ENCODE data around the gene D2HGDH.
"Not testable (repeated sequence)": the region's sequence is repeated elsewhere in the genome, so short reads cannot be mapped to it uniquely, and the experiment has no call there.

Gene D2HGDH

DNA sequence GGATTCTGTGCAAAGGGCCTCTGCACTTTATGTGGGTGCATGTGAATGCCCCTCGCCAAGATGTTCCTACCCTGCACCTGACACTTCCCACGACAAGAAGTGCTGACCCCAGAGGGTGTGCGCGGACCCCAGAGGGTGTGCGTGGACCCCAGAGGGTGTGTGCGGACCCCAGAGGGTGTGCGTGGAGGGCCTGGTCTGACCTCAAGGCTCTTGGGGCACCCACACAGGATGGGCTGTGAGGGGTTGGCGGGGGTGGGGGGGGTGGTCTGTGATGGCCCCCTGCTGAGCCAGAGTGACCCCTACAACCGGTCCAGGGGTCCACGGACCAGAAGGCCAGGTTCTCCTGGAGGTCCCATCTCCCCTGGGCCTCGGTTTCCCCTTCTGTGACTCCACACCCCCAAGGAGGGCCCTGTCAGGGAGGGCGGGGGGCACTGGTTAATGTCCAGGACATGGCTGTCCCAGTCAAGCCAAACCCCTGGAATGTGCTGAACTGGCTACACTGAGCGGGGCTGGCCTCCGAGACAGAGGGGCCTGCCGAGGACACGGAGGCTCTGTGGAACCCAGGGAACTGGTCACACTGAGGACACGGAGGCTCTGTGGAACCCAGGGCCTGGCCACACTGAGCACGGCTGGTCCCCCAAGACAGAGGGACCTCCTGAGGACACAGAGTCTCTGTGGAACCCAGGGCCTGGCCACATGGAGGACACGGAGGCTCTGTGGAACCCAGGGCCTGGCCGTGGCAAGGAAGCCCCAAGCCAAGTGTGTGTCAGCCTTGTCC lies 77.7 kb downstream of the D2HGDH start:
- Mint-ChIP-seq H3K36me3 (no peaks in the 10 kb centered on the region), H3K27me3 (peaks cover 2% of the 10 kb centered on the region), H3K27ac (no peak overlapping the region), H3K4me1 (no peaks in the 10 kb centered on the region), H3K4me3 (no peak overlapping the region), H3K9me3 (no peaks in the 10 kb centered on the region)

GRCh38 chr2:241812730-241813643 lies 78.6 kb downstream of the D2HGDH start:
- H3K4me3 Mint-ChIP-seq, result no peak overlapping the region
- H3K9me3 Mint-ChIP-seq, result no peaks in the 10 kb centered on the region
- H3K27ac Mint-ChIP-seq, result no peak overlapping the region
- peaks cover 2% of the 10 kb centered on the region for H3K27me3 Mint-ChIP-seq
- H3K36me3 Mint-ChIP-seq, result no peaks in the 10 kb centered on the region
- H3K4me1 Mint-ChIP-seq, result peaks cover 7% of the 10 kb centered on the region

DNA sequence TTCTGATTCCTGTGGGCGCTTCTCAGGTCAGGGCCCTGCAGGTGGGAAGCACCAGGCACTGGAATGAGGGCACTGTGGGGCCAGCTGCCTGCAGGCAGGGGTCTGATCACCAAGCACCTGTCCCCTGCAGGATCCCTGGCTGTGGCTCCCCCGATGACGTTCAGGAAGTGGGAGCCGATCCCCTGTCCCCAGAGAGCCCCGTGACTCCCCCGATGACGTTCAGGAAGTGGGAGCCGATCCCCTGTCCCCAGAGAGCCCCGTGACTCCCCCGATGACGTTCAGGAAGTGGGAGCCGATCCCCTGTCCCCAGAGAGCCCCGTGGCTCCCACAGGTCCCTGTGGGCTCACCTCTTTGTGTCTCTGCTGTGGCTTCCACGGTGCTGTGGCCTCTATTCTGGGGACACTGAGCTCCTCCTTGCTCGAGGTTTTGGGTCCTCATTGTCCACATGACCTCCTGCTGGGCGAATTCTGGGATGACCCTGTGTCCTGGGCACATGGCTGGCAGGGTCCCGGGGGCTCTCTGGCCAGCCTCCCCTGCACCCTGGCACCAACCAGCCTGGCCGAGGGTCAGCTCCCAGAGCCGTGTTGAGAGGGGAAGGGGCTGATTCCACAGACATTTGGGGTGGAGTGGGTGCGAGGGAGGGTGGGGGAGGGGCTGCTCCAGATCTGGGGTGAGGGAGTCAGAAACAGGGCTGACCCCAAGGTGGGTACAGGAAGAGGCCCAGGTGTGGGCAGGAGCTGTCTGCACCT lies 79.4 kb downstream of the D2HGDH start:
- Mint-ChIP-seq H3K4me1 (peaks cover 7% of the 10 kb centered on the region), H3K27ac (no peak overlapping the region), H3K36me3 (no peaks in the 10 kb centered on the region), H3K9me3 (no peaks in the 10 kb centered on the region), H3K4me3 (no peak overlapping the region), H3K27me3 (no peaks in the 10 kb centered on the region)

DNA sequence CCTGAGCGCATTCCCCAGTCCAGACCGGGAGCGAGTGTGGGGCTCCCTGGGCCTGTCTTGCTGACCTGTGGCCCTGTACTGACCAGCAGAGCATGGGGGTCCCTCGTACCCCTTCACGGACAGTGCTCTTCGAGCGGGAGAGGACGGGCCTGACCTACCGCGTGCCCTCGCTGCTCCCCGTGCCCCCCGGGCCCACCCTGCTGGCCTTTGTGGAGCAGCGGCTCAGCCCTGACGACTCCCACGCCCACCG lies 79.9 kb downstream of the D2HGDH start:
- no peaks in the 10 kb centered on the region for H3K27me3 Mint-ChIP-seq
- peaks cover 7% of the 10 kb centered on the region for H3K4me1 Mint-ChIP-seq
- no peaks in the 10 kb centered on the region for H3K9me3 Mint-ChIP-seq
- no peak overlapping the region for H3K4me3 Mint-ChIP-seq
- H3K36me3 Mint-ChIP-seq, result no peaks in the 10 kb centered on the region
- H3K27ac Mint-ChIP-seq, result no peak overlapping the region

GRCh38 chr2:241814643-241815476 lies 80.4 kb downstream of the D2HGDH start:
- no peak overlapping the region for H3K4me3 Mint-ChIP-seq
- H3K27ac Mint-ChIP-seq, result no peak overlapping the region
- H3K9me3 Mint-ChIP-seq, result no peaks in the 10 kb centered on the region
- no peaks in the 10 kb centered on the region for H3K36me3 Mint-ChIP-seq
- no peaks in the 10 kb centered on the region for H3K27me3 Mint-ChIP-seq
- peaks cover 7% of the 10 kb centered on the region for H3K4me1 Mint-ChIP-seq

DNA sequence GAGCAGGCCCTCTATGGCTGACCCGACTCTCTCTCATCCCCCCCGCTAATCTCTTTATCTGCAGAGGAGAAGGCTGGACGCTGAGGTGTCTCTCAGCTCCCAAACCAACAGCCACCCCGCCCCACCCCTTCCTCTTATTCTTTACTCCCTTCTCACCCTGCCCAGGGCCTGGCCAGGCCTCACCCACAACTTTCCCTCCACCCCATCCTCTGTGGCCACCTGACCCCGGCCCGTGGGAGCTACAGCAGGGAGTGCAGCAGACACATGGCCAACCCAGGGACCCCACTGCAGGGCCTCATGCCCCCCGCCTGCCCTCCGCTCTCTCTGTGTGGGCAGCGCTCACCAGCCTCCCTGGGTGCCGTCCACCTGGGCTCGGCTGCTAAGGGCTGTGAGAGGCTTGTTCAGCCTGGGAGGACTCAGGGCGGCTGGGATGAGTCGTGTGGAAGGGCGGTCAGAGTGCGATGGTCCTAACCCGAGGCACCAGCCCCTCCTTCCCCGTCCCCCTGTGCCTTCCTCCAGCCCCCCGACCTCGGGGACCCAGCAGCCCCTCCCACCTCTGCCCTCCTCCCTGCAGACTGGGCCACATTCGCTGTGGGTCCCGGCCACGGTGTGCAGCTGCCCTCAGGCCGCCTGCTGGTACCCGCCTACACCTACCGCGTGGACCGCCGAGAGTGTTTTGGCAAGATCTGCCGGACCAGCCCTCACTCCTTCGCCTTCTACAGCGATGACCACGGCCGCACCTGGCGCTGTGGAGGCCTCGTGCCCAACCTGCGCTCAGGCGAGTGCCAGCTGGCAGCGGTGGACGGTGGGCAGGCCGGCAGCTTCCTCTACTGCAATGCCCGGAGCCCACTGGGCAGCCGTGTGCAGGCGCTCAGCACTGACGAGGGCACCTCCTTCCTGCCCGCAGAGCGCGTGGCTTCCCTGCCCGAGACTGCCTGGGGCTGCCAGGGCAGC lies 81.3 kb downstream of the D2HGDH start:
- Mint-ChIP-seq H3K4me3 (no peak overlapping the region), H3K36me3 (no peaks in the 10 kb centered on the region), H3K27me3 (no peaks in the 10 kb centered on the region), H3K27ac (no peak overlapping the region), H3K4me1 (peaks cover 7% of the 10 kb centered on the region), H3K9me3 (no peaks in the 10 kb centered on the region)

DNA sequence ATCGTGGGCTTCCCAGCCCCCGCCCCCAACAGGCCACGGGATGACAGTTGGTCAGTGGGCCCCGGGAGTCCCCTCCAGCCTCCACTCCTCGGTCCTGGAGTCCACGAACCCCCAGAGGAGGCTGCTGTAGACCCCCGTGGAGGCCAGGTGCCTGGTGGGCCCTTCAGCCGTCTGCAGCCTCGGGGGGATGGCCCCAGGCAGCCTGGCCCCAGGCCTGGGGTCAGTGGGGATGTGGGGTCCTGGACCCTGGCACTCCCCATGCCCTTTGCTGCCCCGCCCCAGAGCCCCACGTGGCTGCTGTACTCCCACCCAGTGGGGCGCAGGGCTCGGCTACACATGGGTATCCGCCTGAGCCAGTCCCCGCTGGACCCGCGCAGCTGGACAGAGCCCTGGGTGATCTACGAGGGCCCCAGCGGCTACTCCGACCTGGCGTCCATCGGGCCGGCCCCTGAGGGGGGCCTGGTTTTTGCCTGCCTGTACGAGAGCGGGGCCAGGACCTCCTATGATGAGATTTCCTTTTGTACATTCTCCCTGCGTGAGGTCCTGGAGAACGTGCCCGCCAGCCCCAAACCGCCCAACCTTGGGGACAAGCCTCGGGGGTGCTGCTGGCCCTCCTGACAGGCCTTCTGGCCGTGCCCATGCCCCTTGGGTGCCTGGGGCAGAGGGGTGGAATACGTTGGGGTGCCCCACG lies 82.1 kb downstream of the D2HGDH start:
- Mint-ChIP-seq H3K4me3 (no peak overlapping the region), H3K36me3 (no peaks in the 10 kb centered on the region), H3K27ac (no peak overlapping the region), H3K27me3 (no peaks in the 10 kb centered on the region), H3K4me1 (peaks cover 7% of the 10 kb centered on the region), H3K9me3 (no peaks in the 10 kb centered on the region)

- Mint-ChIP-seq H3K27me3 (no peaks in the 10 kb centered on the region), H3K27ac (peak overlapping the region; percentile 12), H3K4me1 (peaks cover 7% of the 10 kb centered on the region), H3K9me3 (no peaks in the 10 kb centered on the region), H3K36me3 (no peaks in the 10 kb centered on the region), H3K4me3 (no peak overlapping the region)
These were observed 82.8 kb downstream of the D2HGDH start for GRCh38 chr2:241817126-241817820.

DNA sequence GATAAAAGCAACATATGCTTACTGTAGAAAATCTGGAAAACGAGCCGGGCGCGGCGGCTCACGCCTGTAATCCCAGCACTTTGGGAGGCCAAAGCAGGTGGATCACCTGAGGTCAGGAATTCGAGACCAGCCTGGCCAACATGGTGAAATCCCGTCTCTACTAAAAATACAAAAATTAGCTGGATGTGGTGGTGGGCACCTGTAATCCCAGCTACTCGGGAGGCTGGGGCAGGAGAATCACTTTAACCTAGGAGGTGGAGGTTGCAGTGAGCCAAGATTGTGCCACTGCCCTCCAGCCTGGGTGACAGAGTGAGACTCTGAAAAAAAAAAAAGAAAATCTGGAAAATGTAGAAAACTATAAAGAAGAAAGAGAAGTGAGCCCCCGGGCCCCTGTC lies 83.4 kb downstream of the D2HGDH start:
- H3K27me3 Mint-ChIP-seq, H3K9me3 Mint-ChIP-seq, H3K36me3 Mint-ChIP-seq, H3K4me3 Mint-ChIP-seq: not testable (repeated sequence)
- Mint-ChIP-seq H3K27ac (peak overlapping the region; percentile 12), H3K4me1 (peaks cover 12% of the 10 kb centered on the region)
